H1 (cell line): ENCODE measurements around the gene UQCRQ. TPM values are rescaled to one million over a fixed set of nuclear protein-coding genes. Genes with fewer than 3 reads are reported as not detected.

Experiments
- ATF3 ChIP-seq: IDR thresholded peaks from 2 replicates; pipeline ENCODE4 v1.6.1; 2011; ENCODE audit warnings: low read depth, mild to moderate bottlenecking, low read length; ENCODE audit not compliant: insufficient read depth
- BACH1 ChIP-seq: IDR thresholded peaks from 2 replicates; pipeline ENCODE4 v1.6.1; 2012; ENCODE audit warnings: low read length, improper control_type of control experiment
- BCL11A ChIP-seq, 2 experiments: IDR thresholded peaks; one replicate each; pipeline ENCODE4 v1.6.1; 2011; ENCODE audit warnings: low read depth in 2 of 2, low read length in 2 of 2, mild to moderate bottlenecking in 2 of 2
- CBX5 ChIP-seq: fragments of 300-800, 300-1000 bp; sonication (generic); IDR thresholded peaks from 2 replicates; pipeline ENCODE4 v1.7.1; 2016; ENCODE audit warnings: antibody characterized with exemption, low read length, low read depth
- CBX8 ChIP-seq: fragments of 300-800, 300-1000 bp; sonication (generic); IDR thresholded peaks from 2 replicates; pipeline ENCODE4 v1.7.1; 2016; ENCODE audit warnings: low read depth, low read length, borderline replicate concordance
- CEBPB ChIP-seq: IDR thresholded peaks from 2 replicates; pipeline ENCODE4 v1.6.1; 2012; ENCODE audit warnings: low read depth, low read length
- CREB1 ChIP-seq: IDR thresholded peaks from 2 replicates; pipeline ENCODE4 v1.6.1; 2012; ENCODE audit warnings: inconsistent platforms
- CTCF ChIP-seq, 3 experiments: IDR thresholded peaks; 1 replicate in 2 of 3; 2 replicates in 1 of 3; pipeline versions ENCODE4 v1.5.1 to v1.6.1; 2011; ENCODE audit warnings: low read length in 3 of 3, mild to moderate bottlenecking in 3 of 3, inconsistent platforms in 2 of 3, low read depth in 1 of 3, moderate library complexity in 1 of 3; ENCODE audit not compliant: insufficient read depth in 1 of 3; ENCODE audit errors: control extremely low read depth in 1 of 3
- E2F6 ChIP-seq: IDR thresholded peaks from 2 replicates; pipeline ENCODE4 v1.6.1; 2012; ENCODE audit warnings: inconsistent platforms
- KDM1A ChIP-seq: fragments of 200-600, 300-600 bp; sonication (generic); IDR thresholded peaks from 2 replicates; pipeline ENCODE4 v1.7.1; 2016; ENCODE audit warnings: mild to moderate bottlenecking, low read length, borderline replicate concordance
- KDM4A ChIP-seq: IDR thresholded peaks from one replicate; pipeline ENCODE4 v1.7.1; 2012; ENCODE audit warnings: low read depth, mild to moderate bottlenecking, moderate library complexity, low read length, inconsistent platforms; ENCODE audit not compliant: severe bottlenecking
- NANOG ChIP-seq: IDR thresholded peaks from 2 replicates; pipeline ENCODE4 v1.6.1; 2011; ENCODE audit warnings: low read length, low read depth, mild to moderate bottlenecking, inconsistent platforms; ENCODE audit not compliant: insufficient read depth, poor library complexity, severe bottlenecking
- RFX5 ChIP-seq: IDR thresholded peaks from 2 replicates; pipeline ENCODE4 v1.6.1; 2011; ENCODE audit warnings: low read depth, low read length, improper control_type of control experiment, borderline replicate concordance
- SP1 ChIP-seq: IDR thresholded peaks from 2 replicates; pipeline ENCODE4 v1.6.1; 2011; ENCODE audit warnings: low read depth, low read length
- SRF ChIP-seq: IDR thresholded peaks from 2 replicates; pipeline ENCODE4 v1.6.1; 2011; ENCODE audit warnings: mild to moderate bottlenecking, low read depth, low read length, moderate library complexity
- SUZ12 ChIP-seq: fragments of 200-600 bp; sonication (generic); IDR thresholded peaks from 2 replicates; pipeline ENCODE4 v1.6.1; 2012; ENCODE audit warnings: mild to moderate bottlenecking, inconsistent platforms, low read length, moderate library complexity, mixed read lengths
- TCF12 ChIP-seq: IDR thresholded peaks from 2 replicates; pipeline ENCODE4 v1.6.1; 2011; ENCODE audit warnings: low read depth, mild to moderate bottlenecking, low read length
- YY1 ChIP-seq: IDR thresholded peaks from 2 replicates; pipeline ENCODE4 v1.6.1; 2011; ENCODE audit warnings: low read depth, mild to moderate bottlenecking, low read length
- ZNF274 ChIP-seq: IDR thresholded peaks from 2 replicates; pipeline ENCODE4 v1.7.0; 2012; ENCODE audit warnings: low read length, borderline replicate concordance; ENCODE audit errors: extremely low read depth
- polyA plus RNA-seq, 7 experiments: library from polyadenylated mRNA; depleted of rRNA in 3 of 7; stranded (reverse) in 5 of 7; unstranded in 2 of 7; fragments of >200 nt in 5 of 7; fragments of 200-250 nt in 2 of 7; gene quantifications; 1 replicate in 5 of 7; 2 replicates in 1 of 7; 4 replicates in 1 of 7; pipeline versions ENCODE4 v1.2.1 to v1.2.3, GENCODE V29; 2011 to 2013; ENCODE audit warnings: missing spikeins in 2 of 7, mixed read lengths in 2 of 7
- total RNA-seq: library from RNA; stranded (reverse); fragmentation: NEBNext Ultra II Directional; extraction: Animal tissue kit (Norgen Biotek cat#: 25700); gene quantifications from 2 replicates; pipeline ENCODE4 v1.2.1, GENCODE V29; 2021
- TF ChIP-seq, protein P1 (sequence below): IDR thresholded peaks from 2 replicates; pipeline ENCODE4 v1.6.1; 2012; ENCODE audit warnings: low read length, inconsistent platforms

Gene UQCRQ
- total and polyA plus RNA-seq, 2 of the 8 experiments (the other 6 are each of a cell fraction or from before 2014, with no cell fraction given), result 177 to 293 TPM

DNA sequence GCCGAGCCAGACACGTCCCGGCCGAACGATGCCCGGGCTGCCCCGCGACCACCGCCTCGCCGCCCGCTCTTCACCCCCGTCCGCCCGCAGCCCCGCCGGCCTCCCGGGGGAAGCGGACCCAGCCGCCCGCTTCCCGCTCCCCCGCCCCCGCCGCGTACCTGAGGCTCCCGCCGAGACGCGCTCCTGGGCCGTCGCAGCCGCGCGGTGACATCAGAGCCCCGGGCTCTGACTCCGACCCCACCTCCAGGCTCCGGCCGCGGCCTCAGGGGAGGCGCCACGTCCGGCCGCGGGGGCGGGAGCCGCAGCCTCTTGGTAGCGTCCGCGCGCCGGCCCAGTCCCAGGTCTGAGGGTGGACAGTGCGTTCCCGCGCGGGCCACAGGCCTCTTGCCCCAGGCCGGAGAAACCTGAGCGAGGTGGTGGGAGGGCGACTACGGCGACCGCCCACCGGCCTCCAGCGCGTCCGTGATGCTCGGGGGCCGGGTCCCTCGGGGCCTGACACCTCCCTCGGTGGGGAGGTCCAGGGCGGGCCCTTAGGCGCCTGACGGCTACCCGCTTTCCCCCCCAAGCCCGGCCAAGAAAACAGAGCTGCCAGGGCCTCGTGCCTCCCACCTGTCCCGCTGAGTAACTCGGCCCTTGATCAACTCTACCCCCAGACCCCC, 35.9 kb upstream of the UQCRQ start, which contains the start of gene SHROOM1 (continued):
- TF ChIP-seq BCL11A (IDR thresholded peaks at IDR 0.05; ENCODE audit: low read depth in 2 of 2, low read length in 2 of 2) (no peak), ZNF274 (no peak), NANOG (no peak), CREB1 (peak; percentile 63), E2F6 (peak; percentile 58; the same call in 1 of the 2 replicates), SP1 (no peak), KDM4A (peak; percentile 19), RFX5 (no peak), CTCF (IDR thresholded peaks at IDR 0.05; ENCODE audit: control extremely low read depth in 1 of 3, insufficient read depth in 1 of 3, low read depth in 1 of 3, low read length in 3 of 3) (no peak), CBX5 (no peak), TCF12 (no peak), BACH1 (no peak), CEBPB (no peak), KDM1A (no peak), YY1 (no peak), SRF (0 out of 2 replicates have a peak, but pooled peaks have one; percentile 7), SUZ12 (no peak; the same call in 1 of the 2 replicates), CBX8 (no peak), ATF3 (no peak)
- TF ChIP-seq, protein P1, sequence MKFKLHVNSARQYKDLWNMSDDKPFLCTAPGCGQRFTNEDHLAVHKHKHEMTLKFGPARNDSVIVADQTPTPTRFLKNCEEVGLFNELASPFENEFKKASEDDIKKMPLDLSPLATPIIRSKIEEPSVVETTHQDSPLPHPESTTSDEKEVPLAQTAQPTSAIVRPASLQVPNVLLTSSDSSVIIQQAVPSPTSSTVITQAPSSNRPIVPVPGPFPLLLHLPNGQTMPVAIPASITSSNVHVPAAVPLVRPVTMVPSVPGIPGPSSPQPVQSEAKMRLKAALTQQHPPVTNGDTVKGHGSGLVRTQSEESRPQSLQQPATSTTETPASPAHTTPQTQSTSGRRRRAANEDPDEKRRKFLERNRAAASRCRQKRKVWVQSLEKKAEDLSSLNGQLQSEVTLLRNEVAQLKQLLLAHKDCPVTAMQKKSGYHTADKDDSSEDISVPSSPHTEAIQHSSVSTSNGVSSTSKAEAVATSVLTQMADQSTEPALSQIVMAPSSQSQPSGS, result no peak
